WTC11 (cell line): ENCODE results near the gene TOP2B. TPM values are rescaled to one million over a fixed set of nuclear protein-coding genes. Genes with fewer than 3 reads are reported as not detected.

Source experiments
- ATAC-seq: fragments of 200-7000 bp; cut with Tn5 transposase; 2 replicates; pipeline ENCODE4 v1.10.0; 2021; ENCODE audit warnings: mild to moderate bottlenecking, moderate library complexity
- CTCF ChIA-PET: fragments of 300-600 bp; sonication (Branson Sonifier 250); formaldehyde crosslinking; loops from one replicate; lab custom pipeline; 2021; ENCODE audit warnings: antibody characterized with exemption; lab: Charles Lee
- POLR2A ChIA-PET: fragments of 350-600 bp; sonication (Branson Sonifier 250); formaldehyde crosslinking; loops from one replicate; lab custom pipeline; 2021; ENCODE audit warnings: antibody characterized with exemption; lab: Charles Lee
- DNase-seq: peaks from one replicate; pipeline ENCODE4 v3.0.0; 2021; ENCODE audit warnings: low spot score
- H3K27ac Mint-ChIP-seq: 2 replicates; pipeline ENCODE4 v1.8.0; 2021; ENCODE audit warnings: mixed read lengths
- H3K27me3 Mint-ChIP-seq: 2 replicates; pipeline ENCODE4 v1.8.0; 2021; ENCODE audit warnings: low read depth, mild to moderate bottlenecking, moderate library complexity, mixed read lengths
- H3K36me3 Mint-ChIP-seq: 2 replicates; pipeline ENCODE4 v1.8.0; 2021; ENCODE audit warnings: mixed read lengths
- H3K4me1 Mint-ChIP-seq: 2 replicates; pipeline ENCODE4 v1.8.0; 2022; ENCODE audit warnings: mixed read lengths
- H3K4me3 Mint-ChIP-seq: 2 replicates; pipeline ENCODE4 v1.8.0; 2021; ENCODE audit warnings: mild to moderate bottlenecking, moderate library complexity, mixed read lengths
- H3K9me3 Mint-ChIP-seq: 2 replicates; pipeline ENCODE4 v1.8.0; 2021; ENCODE audit warnings: mixed read lengths
- ATF2 ChIP-seq: sonication (generic); formaldehyde crosslinking; IDR thresholded peaks from 2 replicates; pipeline ENCODE4 v1.8.1; 2022; ENCODE audit warnings: low read depth, missing genetic modification reagents, borderline replicate concordance
- ATF6 ChIP-seq: sonication (generic); formaldehyde crosslinking; IDR thresholded peaks from 2 replicates; pipeline ENCODE4 v1.8.1; 2023; ENCODE audit warnings: mild to moderate bottlenecking, missing genetic modification reagents
- CREB1 ChIP-seq: sonication (generic); formaldehyde crosslinking; IDR thresholded peaks from 2 replicates; pipeline ENCODE4 v1.8.0; 2023; ENCODE audit warnings: mild to moderate bottlenecking, missing genetic modification reagents
- CREM ChIP-seq: sonication (generic); formaldehyde crosslinking; IDR thresholded peaks from 2 replicates; pipeline ENCODE4 v1.8.1; 2022; ENCODE audit warnings: mild to moderate bottlenecking, missing genetic modification reagents, moderate library complexity
- E2F1 ChIP-seq: sonication (generic); formaldehyde crosslinking; IDR thresholded peaks from 2 replicates; pipeline ENCODE4 v1.8.0; 2022; ENCODE audit warnings: mild to moderate bottlenecking, missing genetic modification reagents
- FOXJ3 ChIP-seq: sonication (generic); formaldehyde crosslinking; IDR thresholded peaks from 2 replicates; pipeline ENCODE4 v1.9.0; 2021; ENCODE audit warnings: missing genetic modification reagents, mild to moderate bottlenecking, borderline replicate concordance
- HMGXB4 ChIP-seq: sonication (generic); formaldehyde crosslinking; IDR thresholded peaks from 2 replicates; pipeline ENCODE4 v1.8.1; 2023; ENCODE audit warnings: mild to moderate bottlenecking, moderate library complexity, missing genetic modification reagents
- MAX ChIP-seq: sonication (generic); formaldehyde crosslinking; IDR thresholded peaks from 2 replicates; pipeline ENCODE4 v1.8.0; 2022; ENCODE audit warnings: mild to moderate bottlenecking, missing genetic modification reagents
- NFATC4 ChIP-seq: fragments of 250-450 bp; sonication (Bioruptor Pico); IDR thresholded peaks from 2 replicates; pipeline ENCODE4 v1.9.0; 2021; ENCODE audit warnings: mild to moderate bottlenecking
- NR3C1 ChIP-seq: sonication (generic); formaldehyde crosslinking; conservative IDR thresholded peaks from 2 replicates; pipeline ENCODE4 v1.8.1; 2023; ENCODE audit warnings: low read depth, mild to moderate bottlenecking, missing genetic modification reagents
- PREB ChIP-seq: sonication (generic); formaldehyde crosslinking; IDR thresholded peaks from 2 replicates; pipeline ENCODE4 v1.8.1; 2022; ENCODE audit warnings: mild to moderate bottlenecking, missing genetic modification reagents, moderate library complexity, borderline replicate concordance
- RELA ChIP-seq: sonication (generic); formaldehyde crosslinking; IDR thresholded peaks from 2 replicates; pipeline ENCODE4 v1.8.1; 2022; ENCODE audit warnings: missing genetic modification reagents, mild to moderate bottlenecking, borderline replicate concordance
- SMAD3 ChIP-seq: sonication (generic); formaldehyde crosslinking; IDR thresholded peaks from 2 replicates; pipeline ENCODE4 v1.8.0; 2022; ENCODE audit warnings: missing genetic modification reagents, mild to moderate bottlenecking, borderline replicate concordance
- SMAD4 ChIP-seq: sonication (generic); formaldehyde crosslinking; IDR thresholded peaks from 2 replicates; pipeline ENCODE4 v1.8.0; 2022; ENCODE audit warnings: mild to moderate bottlenecking, missing genetic modification reagents
- TCF7 ChIP-seq: sonication (generic); formaldehyde crosslinking; IDR thresholded peaks from 2 replicates; pipeline ENCODE4 v1.8.0; 2022; ENCODE audit warnings: mild to moderate bottlenecking, low read depth, missing genetic modification reagents, moderate library complexity
- ZMAT4 ChIP-seq: fragments of 250-450 bp; sonication (Bioruptor Pico); IDR thresholded peaks from 2 replicates; pipeline ENCODE4 v1.9.0; 2021; ENCODE audit warnings: mild to moderate bottlenecking
- ZNF263 ChIP-seq: sonication (generic); formaldehyde crosslinking; IDR thresholded peaks from 2 replicates; pipeline ENCODE4 v1.8.1; 2022; ENCODE audit warnings: low read depth, mild to moderate bottlenecking, moderate library complexity, missing genetic modification reagents
- ZNF317 ChIP-seq: sonication (generic); formaldehyde crosslinking; IDR thresholded peaks from 2 replicates; pipeline ENCODE4 v1.8.1; 2023; ENCODE audit warnings: low read depth, mild to moderate bottlenecking, moderate library complexity, missing genetic modification reagents, borderline replicate concordance
- ZNF396 ChIP-seq: fragments of 250-450 bp; sonication (Bioruptor Pico); IDR thresholded peaks from 2 replicates; pipeline ENCODE4 v1.8.0; 2021; ENCODE audit warnings: mild to moderate bottlenecking, moderate library complexity, borderline replicate concordance
- ZNF512 ChIP-seq: sonication (generic); formaldehyde crosslinking; IDR thresholded peaks from 2 replicates; pipeline ENCODE4 v1.8.1; 2022; ENCODE audit warnings: missing genetic modification reagents, borderline replicate concordance
- total RNA-seq: library from RNA; stranded (reverse); gene quantifications from 3 replicates; pipeline ENCODE4 v1.2.3, GENCODE V29; 2021

Gene TOP2B
- total RNA-seq, 1 experiment from 2014 or later = 151 TPM

- ChIA-PET POLR2A (no interaction called here), CTCF (interaction anchor here (1.0 to 1.4 kb wide), 2 partner anchors 18 to 814 kb away, joined by 3 to 4 read pairs; no protein-coding TSS in a partner anchor)
- DNase-seq = no peak
- Mint-ChIP-seq H3K36me3 (no peaks in the 10 kb centered on the region), H3K27me3 (no peaks in the 10 kb centered on the region), H3K9me3 (peaks cover 13% of the 10 kb centered on the region), H3K4me3 (no peak overlapping the region), H3K27ac (no peak overlapping the region), H3K4me1 (peaks cover under 1% of the 10 kb centered on the region; the same call in 1 of the 2 replicates)
- ATAC-seq = no peak
- TF ChIP-seq MAX (CRISPR knock-in tag) = no peak
- TF ChIP-seq FOXJ3 (CRISPR knock-in tag) = no peak
- no peak for TF ChIP-seq ZNF512 (CRISPR knock-in tag)
- TF ChIP-seq SMAD3 = no peak
- no peak for TF ChIP-seq RELA (CRISPR knock-in tag)
- no peak for TF ChIP-seq PREB
- no peak for TF ChIP-seq ATF2
- TF ChIP-seq E2F1 (CRISPR knock-in tag) = no peak
- TF ChIP-seq NR3C1 (CRISPR knock-in tag) = no peak
- no peak for TF ChIP-seq CREM (CRISPR knock-in tag)
Measured at GRCh38 chr3:25587526-25587925, 77.2 kb downstream of the TOP2B start.

GRCh38 chr3:25587094-25587493 is 77.6 kb downstream of the TOP2B start:
- CTCF ChIA-PET = interaction anchor here (1.0 to 1.4 kb wide), 2 partner anchors 18 to 813 kb away, joined by 3 to 4 read pairs; no protein-coding TSS in a partner anchor
- Mint-ChIP-seq H3K27ac (no peak overlapping the region), H3K9me3 (peaks cover 17% of the 10 kb centered on the region), H3K36me3 (peaks cover 3% of the 10 kb centered on the region; the same call in 1 of the 2 replicates), H3K4me1 (no peaks in the 10 kb centered on the region), H3K4me3 (no peak overlapping the region), H3K27me3 (no peaks in the 10 kb centered on the region)
- POLR2A ChIA-PET = no interaction called here
- DNase-seq = no peak
- ATAC-seq = no peak
- no peak for TF ChIP-seq CREB1 (CRISPR knock-in tag)
- TF ChIP-seq E2F1 (CRISPR knock-in tag) = no peak
- TF ChIP-seq HMGXB4 (CRISPR knock-in tag) = no peak
- TF ChIP-seq ZMAT4 (CRISPR knock-in tag) = no peak
- TF ChIP-seq FOXJ3 (CRISPR knock-in tag) = no peak
- no peak for TF ChIP-seq SMAD4 (CRISPR knock-in tag)
- TF ChIP-seq NFATC4 (CRISPR knock-in tag) = no peak
- TF ChIP-seq TCF7 (CRISPR knock-in tag) = no peak
- no peak for TF ChIP-seq ZNF263 (CRISPR knock-in tag)
- no peak for TF ChIP-seq ZNF317 (CRISPR knock-in tag)
- no peak for TF ChIP-seq ZNF396 (CRISPR knock-in tag)
- no peak for TF ChIP-seq ATF6 (CRISPR knock-in tag)
